IMR-90 (cell line): ENCODE measurements around the gene THRB. TPM values are rescaled to one million over a fixed set of nuclear protein-coding genes. Genes with fewer than 3 reads are reported as not detected.

ENCODE experiments used
- ATAC-seq: fragments of 200-7000 bp; cut with Tn5 transposase; 2 replicates; pipeline ENCODE4 v1.9.1; 2020; ENCODE audit warnings: low read depth, mild to moderate bottlenecking, moderate library complexity
- BruUV-seq: library from RNA; stranded (reverse); fragments of 400-500 nt; replicated peaks from 2 replicates; lab custom pipeline; 2021; lab: Mats Ljungman, UMichigan
- CTCF ChIA-PET: fragments of 300-600 bp; formaldehyde crosslinking; extraction: SDS; loops from one replicate; lab custom pipeline; 2021; ENCODE audit warnings: antibody characterized with exemption; lab: Yijun Ruan, JAX
- POLR2A ChIA-PET: fragments of 300-600 bp; sonication (Branson Sonifier 250); formaldehyde crosslinking; loops from one replicate; lab custom pipeline; 2022; ENCODE audit warnings: antibody characterized with exemption; ENCODE audit not compliant: unreplicated experiment; lab: Charles Lee
- DNase-seq: peaks from one replicate; pipeline ENCODE4 v3.0.0; 2013
- H2AFZ ChIP-seq: replicated peaks from 2 replicates; pipeline ENCODE3; 2013; ENCODE audit warnings: low read length, mild to moderate bottlenecking; ENCODE audit not compliant: poor library complexity
- H2AK5ac ChIP-seq: 2 replicates; pipeline ENCODE4 v1.6.1; 2013; ENCODE audit warnings: low read depth, low read length, inconsistent platforms
- H2AK9ac ChIP-seq: replicated peaks from 2 replicates; pipeline ENCODE3; 2013; ENCODE audit warnings: mild to moderate bottlenecking, low read depth, low read length, moderate library complexity; ENCODE audit not compliant: poor library complexity
- H2BK120ac ChIP-seq: 2 replicates; pipeline ENCODE4 v1.6.1; 2013; ENCODE audit warnings: low read depth, low read length, inconsistent platforms
- H2BK15ac ChIP-seq: 3 replicates; pipeline ENCODE4 v1.6.1; 2013; ENCODE audit warnings: low read depth, low read length, inconsistent platforms
- H2BK20ac ChIP-seq: 2 replicates; pipeline ENCODE4 v1.6.1; 2013; ENCODE audit warnings: low read depth, mild to moderate bottlenecking, inconsistent platforms, low read length, moderate library complexity
- H2BK5ac ChIP-seq: 2 replicates; pipeline ENCODE4 v1.6.1; 2013; ENCODE audit warnings: mild to moderate bottlenecking, low read depth, low read length, inconsistent platforms; ENCODE audit not compliant: poor library complexity, severe bottlenecking
- H3K14ac ChIP-seq: replicated peaks from 2 replicates; pipeline ENCODE4 v1.6.1; 2013; ENCODE audit warnings: low read depth, low read length, inconsistent platforms
- H3K18ac ChIP-seq: 2 replicates; pipeline ENCODE4 v1.6.1; 2013; ENCODE audit warnings: low read depth, low read length, control low read depth
- H3K23ac ChIP-seq: 2 replicates; pipeline ENCODE4 v1.6.1; 2013; ENCODE audit warnings: low read depth, low read length, inconsistent platforms
- H3K27ac ChIP-seq: 2 replicates; pipeline ENCODE4 v1.5.1; 2013; ENCODE audit warnings: mild to moderate bottlenecking, control low read depth, low read length; ENCODE audit not compliant: insufficient read depth
- H3K27me3 ChIP-seq: 2 replicates; pipeline ENCODE4 v1.6.1; 2013; ENCODE audit warnings: low read length; ENCODE audit not compliant: control insufficient read depth, insufficient read depth
- H3K36me3 ChIP-seq: 2 replicates; pipeline ENCODE4 v1.6.1; 2013; ENCODE audit warnings: low read length, mixed read lengths; ENCODE audit not compliant: control insufficient read depth, insufficient read depth
- H3K4ac ChIP-seq: 2 replicates; pipeline ENCODE4 v1.6.1; 2013; ENCODE audit warnings: low read depth, low read length, inconsistent platforms
- H3K4me1 ChIP-seq: 2 replicates; pipeline ENCODE4 v1.6.1; 2013; ENCODE audit warnings: low read length, mixed read lengths; ENCODE audit not compliant: control insufficient read depth, insufficient read depth
- H3K4me2 ChIP-seq: 2 replicates; pipeline ENCODE4 v1.6.1; 2013; ENCODE audit warnings: low read depth, mild to moderate bottlenecking, control low read depth, low read length, moderate library complexity
- H3K4me3 ChIP-seq: 2 replicates; pipeline ENCODE4 v1.5.1; 2013; ENCODE audit warnings: low read depth, mild to moderate bottlenecking, control low read depth, low read length, moderate library complexity; ENCODE audit not compliant: insufficient read depth
- H3K56ac ChIP-seq: 2 replicates; pipeline ENCODE4 v1.6.1; 2013; ENCODE audit warnings: low read length, inconsistent platforms; ENCODE audit not compliant: insufficient read depth; ENCODE audit errors: extremely low read depth
- H3K79me1 ChIP-seq, 2 experiments: 2 replicates each; pipeline ENCODE4 v1.6.1; 2013; ENCODE audit warnings: low read length in 2 of 2, inconsistent platforms in 1 of 2, low read depth in 1 of 2
- H3K9ac ChIP-seq: 2 replicates; pipeline ENCODE4 v1.6.1; 2013; ENCODE audit warnings: low read depth, low read length, control low read depth
- H3K9me1 ChIP-seq: 2 replicates; pipeline ENCODE4 v1.6.1; 2013; ENCODE audit warnings: low read length, inconsistent platforms; ENCODE audit not compliant: insufficient read depth
- H3K9me3 ChIP-seq: 2 replicates; pipeline ENCODE4 v1.6.1; 2013; ENCODE audit warnings: low read length; ENCODE audit not compliant: control insufficient read depth, insufficient read depth
- H4K20me1 ChIP-seq: 2 replicates; pipeline ENCODE4 v1.6.1; 2013; ENCODE audit warnings: low read length, inconsistent platforms; ENCODE audit not compliant: insufficient read depth
- H4K5ac ChIP-seq: 2 replicates; pipeline ENCODE4 v1.6.1; 2013; ENCODE audit warnings: mild to moderate bottlenecking, low read depth, low read length, control low read depth
- H4K8ac ChIP-seq, 2 experiments: 2 replicates each; pipeline ENCODE4 v1.6.1; 2013; ENCODE audit warnings: low read depth in 2 of 2, low read length in 2 of 2, control low read depth in 1 of 2, inconsistent platforms in 1 of 2
- H4K91ac ChIP-seq: 2 replicates; pipeline ENCODE4 v1.6.1; 2013; ENCODE audit warnings: low read depth, low read length, inconsistent platforms; ENCODE audit not compliant: insufficient read depth
- BHLHE40 ChIP-seq: fragments of 150-350 bp; IDR thresholded peaks from 2 replicates; pipeline ENCODE4 v1.6.1; 2016; ENCODE audit warnings: mild to moderate bottlenecking, low read depth, low read length
- CEBPB ChIP-seq: IDR thresholded peaks from 2 replicates; pipeline ENCODE4 v1.6.1; 2012; ENCODE audit warnings: low read depth, low read length, improper control_type of control experiment
- FOS ChIP-seq: fragments of 150-350 bp; IDR thresholded peaks from 2 replicates; pipeline ENCODE4 v1.6.1; 2016; ENCODE audit warnings: low read depth, low read length
- MAFK ChIP-seq: IDR thresholded peaks from 2 replicates; pipeline ENCODE4 v1.6.1; 2012; ENCODE audit warnings: low read depth, low read length, improper control_type of control experiment
- MAZ ChIP-seq: IDR thresholded peaks from 2 replicates; pipeline ENCODE4 v1.6.1; 2012; ENCODE audit warnings: low read depth, mild to moderate bottlenecking, low read length, improper control_type of control experiment, moderate library complexity, borderline replicate concordance
- MXI1 ChIP-seq: IDR thresholded peaks from 2 replicates; pipeline ENCODE4 v1.6.1; 2012; ENCODE audit warnings: low read depth, mild to moderate bottlenecking, low read length, moderate library complexity, borderline replicate concordance
- NFE2L2 ChIP-seq: fragments of 150-350 bp; IDR thresholded peaks from 2 replicates; pipeline ENCODE4 v1.6.1; 2016; ENCODE audit warnings: low read depth, mild to moderate bottlenecking, low read length
- POLR2A ChIP-seq: IDR thresholded peaks from 2 replicates; pipeline ENCODE4 v1.6.1; 2012; ENCODE audit warnings: mild to moderate bottlenecking, low read depth, low read length
- RAD21 ChIP-seq: IDR thresholded peaks from 2 replicates; pipeline ENCODE4 v1.6.1; 2012; ENCODE audit warnings: low read length, improper control_type of control experiment
- RCOR1 ChIP-seq: IDR thresholded peaks from 2 replicates; pipeline ENCODE4 v1.6.1; 2012; ENCODE audit warnings: mild to moderate bottlenecking, low read length, improper control_type of control experiment; ENCODE audit not compliant: insufficient replicate concordance
- RFX5 ChIP-seq: IDR thresholded peaks from 2 replicates; pipeline ENCODE4 v1.8.0; 2012; ENCODE audit warnings: low read depth, mild to moderate bottlenecking, low read length, moderate library complexity
- SMC3 ChIP-seq: fragments of 150-350 bp; IDR thresholded peaks from 2 replicates; pipeline ENCODE4 v1.6.1; 2016; ENCODE audit warnings: low read depth, mild to moderate bottlenecking, antibody characterized with exemption, low read length, moderate library complexity
- USF2 ChIP-seq: fragments of 150-350 bp; IDR thresholded peaks from 2 replicates; pipeline ENCODE4 v1.6.1; 2017; ENCODE audit warnings: mild to moderate bottlenecking, antibody characterized with exemption, low read length, low read depth
- WGBS, 2 experiments: methylation state at CpG; one replicate each; pipeline versions ENCODE4 v1.1.5 to v1.1.7; 2013; ENCODE audit warnings: missing lambda C conversion rate in 2 of 2; ENCODE audit not compliant: insufficient read length in 1 of 2; ENCODE audit errors: extremely low coverage in 2 of 2; 5-methylcytosine and 5-hydroxymethylcytosine counted together
- dilution Hi-C: fragments of 300-500 bp; cut with HindIII; formaldehyde crosslinking; loops from one replicate; pipeline ENCODE4 v1.14.3; 2018; ENCODE audit warnings: low sequenced_read_pairs; ENCODE audit not compliant: unreplicated experiment
- in situ Hi-C: fragments of 300-500 bp; cut with MboI; formaldehyde crosslinking; loops from 3 replicates; pipeline ENCODE4 v1.14.3; 2019; ENCODE audit warnings: low sequenced_read_pairs, inconsistent platforms, mixed read lengths
- intact Hi-C: fragments of 100-400 bp; cut with micrococcal nuclease; formaldehyde crosslinking; loops from 2 replicates; pipeline ENCODE4 v1.10.0; 2022
- polyA plus RNA-seq, 3 experiments: library from polyadenylated mRNA; depleted of rRNA; stranded (reverse); fragments of >200 nt; gene quantifications; 2 replicates each; pipeline ENCODE4 v1.2.3, GENCODE V29; 2012; ENCODE audit warnings: low replicate concordance in 1 of 3
- total RNA-seq: library from RNA; depleted of rRNA; stranded (reverse); fragments of >200 nt; gene quantifications from 2 replicates; pipeline ENCODE4 v1.2.3, GENCODE V29; 2012
- TF ChIP-seq, protein P1 (sequence below): fragments of 150-350 bp; IDR thresholded peaks from 2 replicates; pipeline ENCODE4 v1.6.1; 2016; ENCODE audit warnings: low read depth, mild to moderate bottlenecking, low read length, moderate library complexity, borderline replicate concordance
- TF ChIP-seq, protein P2 (sequence below): conservative IDR thresholded peaks from 2 replicates; pipeline ENCODE4 v1.5.1; 2012; ENCODE audit warnings: mild to moderate bottlenecking, low read depth, low read length, improper control_type of control experiment

The THRB gene
- total and polyA plus RNA-seq, 2 of the 4 experiments (the other 2 are of a cell fraction) = under 0.01 TPM; not detected in 1

DNA sequence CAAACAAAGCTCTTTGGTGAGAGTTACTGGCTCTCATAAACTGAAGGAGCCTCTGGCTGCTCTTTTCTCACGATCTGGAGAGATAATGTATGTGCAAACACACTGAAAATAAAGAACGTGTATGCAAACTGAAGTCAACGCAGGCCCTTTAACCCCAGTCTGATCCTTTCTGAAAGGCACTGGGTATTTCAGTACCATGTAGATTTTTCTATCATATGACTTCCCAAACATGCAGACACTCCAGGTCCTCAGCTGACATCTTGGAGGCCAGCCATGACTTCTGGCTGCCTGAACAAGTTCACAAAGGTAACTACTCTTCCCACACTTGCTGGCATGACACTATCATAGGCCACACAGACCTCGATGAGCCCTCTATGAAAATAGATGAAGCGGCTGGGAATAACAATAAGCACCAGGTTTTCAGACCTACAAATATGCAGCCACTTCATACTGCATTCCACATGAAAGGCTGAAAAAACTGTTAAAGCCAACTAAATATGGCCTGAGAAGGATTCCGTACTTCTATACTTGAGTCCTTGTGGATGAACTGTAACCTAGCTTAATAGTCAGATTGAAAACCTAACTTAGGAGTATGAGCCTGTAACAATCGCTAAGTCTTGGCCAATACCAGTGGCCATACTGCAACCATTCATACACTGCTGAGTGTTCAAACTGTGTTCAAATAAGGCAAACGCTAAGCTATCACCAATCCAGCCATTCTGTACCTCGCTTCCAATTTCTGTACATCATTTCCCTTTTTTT lies 121.3 kb downstream of the THRB start:
- H3K36me3 ChIP-seq = no peaks in the 10 kb centered on the region
- H3K4me1 ChIP-seq = no peaks in the 10 kb centered on the region
- H3K18ac ChIP-seq = no peak overlapping the region
- 43% methylated on average over 2 of the region's 9 CpGs; no CpG with 5 or more reads in 1 of the 2 experiments for whole genome bisulfite sequencing, 2 experiments
- ChIA-PET POLR2A (interaction anchor here (0.6 kb wide), 1 partner anchor 10 kb away, joined by 4 read pairs; no protein-coding TSS in a partner anchor), CTCF (no interaction called here)
- H3K23ac ChIP-seq = no peak overlapping the region
- H2BK20ac ChIP-seq = no peak overlapping the region
- H2AK9ac ChIP-seq = no peak overlapping the region
- no peak overlapping the region for H2AFZ ChIP-seq
- ATAC-seq (no peak), DNase-seq (no peak)
- no peak overlapping the region for H3K9ac ChIP-seq
- no peak overlapping the region for H3K4ac ChIP-seq
- no peak overlapping the region for H3K14ac ChIP-seq
- no peak overlapping the region for H3K27ac ChIP-seq
- no peaks in the 10 kb centered on the region for H3K79me1 ChIP-seq
- H3K56ac ChIP-seq = no peak overlapping the region
- no peak overlapping the region for H2AK5ac ChIP-seq
- H3K4me2 ChIP-seq = no peak overlapping the region
- no peaks in the 10 kb centered on the region for H3K9me3 ChIP-seq
- no peaks in the 10 kb centered on the region for H3K9me1 ChIP-seq
- H3K4me3 ChIP-seq = no peak overlapping the region
- no TSS peak for BruUV-seq
- intact Hi-C loops = no loop called here
- H3K27me3 ChIP-seq = no peaks in the 10 kb centered on the region
- no peaks in the 10 kb centered on the region for H4K20me1 ChIP-seq
- H4K5ac ChIP-seq = no peak overlapping the region
- H4K91ac ChIP-seq = no peak overlapping the region
- H2BK15ac ChIP-seq = no peak overlapping the region
- no peak overlapping the region for H4K8ac ChIP-seq
- in situ Hi-C loops = no loop called here
- dilution Hi-C loops = no loop called here
- H2BK5ac ChIP-seq = no peak overlapping the region
- H2BK120ac ChIP-seq = no peak overlapping the region
- TF ChIP-seq FOS (no peak), SMC3 (no peak), BHLHE40 (no peak), RAD21 (no peak), RCOR1 (no peak), MAZ (no peak), RFX5 (no peak), NFE2L2 (no peak), MXI1 (no peak), MAFK (no peak), CEBPB (no peak), USF2 (no peak), POLR2A (no peak)
- TF ChIP-seq, protein P1, sequence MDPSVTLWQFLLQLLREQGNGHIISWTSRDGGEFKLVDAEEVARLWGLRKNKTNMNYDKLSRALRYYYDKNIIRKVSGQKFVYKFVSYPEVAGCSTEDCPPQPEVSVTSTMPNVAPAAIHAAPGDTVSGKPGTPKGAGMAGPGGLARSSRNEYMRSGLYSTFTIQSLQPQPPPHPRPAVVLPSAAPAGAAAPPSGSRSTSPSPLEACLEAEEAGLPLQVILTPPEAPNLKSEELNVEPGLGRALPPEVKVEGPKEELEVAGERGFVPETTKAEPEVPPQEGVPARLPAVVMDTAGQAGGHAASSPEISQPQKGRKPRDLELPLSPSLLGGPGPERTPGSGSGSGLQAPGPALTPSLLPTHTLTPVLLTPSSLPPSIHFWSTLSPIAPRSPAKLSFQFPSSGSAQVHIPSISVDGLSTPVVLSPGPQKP = no peak
- TF ChIP-seq, protein P2, sequence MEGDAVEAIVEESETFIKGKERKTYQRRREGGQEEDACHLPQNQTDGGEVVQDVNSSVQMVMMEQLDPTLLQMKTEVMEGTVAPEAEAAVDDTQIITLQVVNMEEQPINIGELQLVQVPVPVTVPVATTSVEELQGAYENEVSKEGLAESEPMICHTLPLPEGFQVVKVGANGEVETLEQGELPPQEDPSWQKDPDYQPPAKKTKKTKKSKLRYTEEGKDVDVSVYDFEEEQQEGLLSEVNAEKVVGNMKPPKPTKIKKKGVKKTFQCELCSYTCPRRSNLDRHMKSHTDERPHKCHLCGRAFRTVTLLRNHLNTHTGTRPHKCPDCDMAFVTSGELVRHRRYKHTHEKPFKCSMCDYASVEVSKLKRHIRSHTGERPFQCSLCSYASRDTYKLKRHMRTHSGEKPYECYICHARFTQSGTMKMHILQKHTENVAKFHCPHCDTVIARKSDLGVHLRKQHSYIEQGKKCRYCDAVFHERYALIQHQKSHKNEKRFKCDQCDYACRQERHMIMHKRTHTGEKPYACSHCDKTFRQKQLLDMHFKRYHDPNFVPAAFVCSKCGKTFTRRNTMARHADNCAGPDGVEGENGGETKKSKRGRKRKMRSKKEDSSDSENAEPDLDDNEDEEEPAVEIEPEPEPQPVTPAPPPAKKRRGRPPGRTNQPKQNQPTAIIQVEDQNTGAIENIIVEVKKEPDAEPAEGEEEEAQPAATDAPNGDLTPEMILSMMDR = no peak
